HG02610 (cell line): ENCODE measurements around the gene FUT8.

Experiments used
- ATAC-seq: cut with Tn5 transposase; IDR thresholded peaks from one replicate; pipeline ENCODE4 v1.9.1; 2021; ENCODE audit warnings: mild to moderate bottlenecking, moderate library complexity; ENCODE audit not compliant: unreplicated experiment

The FUT8 gene

GRCh38 chr14:65550779-65551643 lies 138.5 kb downstream of the FUT8 start:
- ATAC-seq: no peak

- no peak for ATAC-seq
Measured at GRCh38 chr14:65552724-65553123, 140.2 kb downstream of the FUT8 start.

GRCh38 chr14:65554837-65555236 lies 142.3 kb downstream of the FUT8 start:
- ATAC-seq: no peak

- ATAC-seq: no peak
Measured at GRCh38 chr14:65555358-65555757, 142.8 kb downstream of the FUT8 start.

GRCh38 chr14:65558363-65558762 lies 145.8 kb downstream of the FUT8 start:
- no peak for ATAC-seq

- no peak for ATAC-seq
Measured at GRCh38 chr14:65560340-65561027, 148.0 kb downstream of the FUT8 start.

GRCh38 chr14:65564370-65564769 lies 151.8 kb downstream of the FUT8 start:
- no peak for ATAC-seq

- no peak for ATAC-seq
Measured at GRCh38 chr14:65565948-65566347, 153.4 kb downstream of the FUT8 start.

- no peak for ATAC-seq
Measured at GRCh38 chr14:65566820-65567522, 154.4 kb downstream of the FUT8 start.

GRCh38 chr14:65574611-65575010 lies 162.1 kb downstream of the FUT8 start:
- no peak for ATAC-seq

GRCh38 chr14:65575389-65575788 lies 162.9 kb downstream of the FUT8 start:
- ATAC-seq: no peak

- ATAC-seq: no peak
Measured at GRCh38 chr14:65580973-65581372, 168.4 kb downstream of the FUT8 start.

GRCh38 chr14:65581378-65581777 lies 168.8 kb downstream of the FUT8 start:
- no peak for ATAC-seq

- no peak for ATAC-seq
Measured at GRCh38 chr14:65581799-65582198, 169.3 kb downstream of the FUT8 start.

GRCh38 chr14:65585216-65585615 lies 172.7 kb downstream of the FUT8 start:
- ATAC-seq: no peak

- no peak for ATAC-seq
Measured at GRCh38 chr14:65588426-65589140, 176.1 kb downstream of the FUT8 start.

GRCh38 chr14:65594153-65594881 lies 181.8 kb downstream of the FUT8 start:
- no peak for ATAC-seq

- no peak for ATAC-seq
Measured at GRCh38 chr14:65594882-65595237, 182.3 kb downstream of the FUT8 start.

GRCh38 chr14:65599375-65599774 lies 186.8 kb downstream of the FUT8 start:
- no peak for ATAC-seq

- ATAC-seq: no peak
Measured at GRCh38 chr14:65600742-65601141, 188.2 kb downstream of the FUT8 start.
